Gastrocnemius medialis (tissue), 4 donors: ENCODE data around the gene ITGAL. TPM values are rescaled to one million over a fixed set of nuclear protein-coding genes. Genes with fewer than 3 reads are reported as not detected.

Experiments used
- ATAC-seq, 2 donors: fragments of 150-250 bp; one replicate each; pipeline ENCODE4 v1.9.1; 2016
- DNase-seq, 2 donors: peaks; one replicate each; pipeline ENCODE4 v3.0.0-alpha.2; 2019
- H3K27ac ChIP-seq, 4 donors: fragments of 200-600 bp; sonication (generic); 1 replicate in 1 of 4; 2 replicates in 3 of 4; pipeline ENCODE4 v1.5.1; 2016 to 2018; ENCODE audit warnings: mild to moderate bottlenecking in 2 of 4, moderate library complexity in 1 of 4
- H3K27me3 ChIP-seq, 3 donors: fragments of 200-600 bp; sonication (generic) in 2 of 3; 1 replicate in 1 of 3; 2 replicates in 2 of 3; pipeline versions ENCODE4 v1.5.1 to v1.6.0; 2016 to 2019; ENCODE audit warnings: mild to moderate bottlenecking in 1 of 3, moderate library complexity in 1 of 3
- H3K36me3 ChIP-seq, 2 donors: fragments of 200-600 bp; sonication (generic) in 1 of 2; one replicate each; pipeline ENCODE4 v1.5.1; 2017 to 2018
- H3K4me1 ChIP-seq, 2 donors: fragments of 200-600 bp; sonication (generic) in 1 of 2; one replicate each; pipeline ENCODE4 v1.5.1; 2016 to 2017; ENCODE audit warnings: mild to moderate bottlenecking in 2 of 2
- H3K4me3 ChIP-seq, 4 donors: fragments of 200-600 bp; sonication (generic) in 3 of 4; 1 replicate in 1 of 4; 2 replicates in 3 of 4; pipeline ENCODE4 v1.5.1; 2016 to 2019; ENCODE audit warnings: mild to moderate bottlenecking in 2 of 4
- H3K9me3 ChIP-seq, 3 donors: fragments of 200-600 bp; sonication (generic) in 2 of 3; 1 replicate in 1 of 3; 2 replicates in 2 of 3; pipeline ENCODE4 v1.5.1; 2016 to 2019
- CTCF ChIP-seq, 5 experiments: fragments of 450-650 bp in 3 of 5; fragments of 200-600 bp in 2 of 5; sonication (generic) in 2 of 5; IDR thresholded peaks in 4 of 5; conservative IDR thresholded peaks in 1 of 5; 1 replicate in 4 of 5; 2 replicates in 1 of 5; pipeline ENCODE4 v1.5.1; 2016 to 2019; ENCODE audit warnings: antibody characterized with exemption in 5 of 5, mild to moderate bottlenecking in 3 of 5, moderate library complexity in 3 of 5
- POLR2A ChIP-seq, 2 donors: fragments of 450-650 bp; IDR thresholded peaks; one replicate each; pipeline ENCODE4 v1.6.1; 2017; ENCODE audit warnings: antibody characterized with exemption in 2 of 2, mild to moderate bottlenecking in 2 of 2, moderate library complexity in 2 of 2
- in situ Hi-C, 4 donors: fragments of 200-750 bp; cut with MboI; loops; one replicate each; pipeline versions ENCODE4 v1.15.0 to v1.8.0; 2017; ENCODE audit warnings: low sequenced_read_pairs in 4 of 4
- intact Hi-C: fragments of 100-400 bp; cut with DNase I; formaldehyde crosslinking; loops from one replicate; pipeline ENCODE4 v1.15.1; 2023; ENCODE audit warnings: low total_unique reads
- total RNA-seq, 4 donors: library from RNA; depleted of rRNA; stranded (reverse); fragments of >200 nt; gene quantifications; one replicate each; pipeline versions ENCODE4 v1.1.0 to v1.2.3, GENCODE V29; 2016

Gene ITGAL
- total RNA-seq, 4 donors from 2014 or later: 0.16 to 1.9 (median 0.86) TPM; not detected in 1

GRCh38 chr16:30503403-30504296 lies 31.1 kb downstream of the ITGAL start:
- Histone ChIP-seq H3K27ac (no peak overlapping the region), H3K27me3 (no peaks in the 10 kb centered on the region), H3K36me3 (no peaks in the 10 kb centered on the region), H3K4me3 (no peak overlapping the region), H3K9me3 (no peaks in the 10 kb centered on the region), H3K4me1 (no peaks in the 10 kb centered on the region)
- intact Hi-C loops: no loop called here
- no peak for TF ChIP-seq CTCF (IDR thresholded peaks at IDR 0.05 in 4 of 5, conservative IDR thresholded peaks at IDR 0.05 in 1 of 5)
- TF ChIP-seq POLR2A (IDR thresholded peaks at IDR 0.05): no peak
- in situ Hi-C loops: no loop called here
- no peak for DNase-seq
- ATAC-seq: no peak

GRCh38 chr16:30509081-30509765 lies 36.7 kb downstream of the ITGAL start:
- no peak overlapping the region for H3K4me3 ChIP-seq
- H3K27ac ChIP-seq: no peak overlapping the region
- intact Hi-C loops: no loop called here
- no peak for ATAC-seq
- DNase-seq: no peak
- H3K36me3 ChIP-seq: no peaks in the 10 kb centered on the region
- TF ChIP-seq POLR2A (IDR thresholded peaks at IDR 0.05): no peak
- no peaks in the 10 kb centered on the region for H3K27me3 ChIP-seq
- no peaks in the 10 kb centered on the region for H3K4me1 ChIP-seq
- no peaks in the 10 kb centered on the region for H3K9me3 ChIP-seq
- in situ Hi-C loops: no loop called here

GRCh38 chr16:30510376-30510938 lies 37.9 kb downstream of the ITGAL start:
- Histone ChIP-seq H3K9me3 (no peaks in the 10 kb centered on the region), H3K4me1 (no peaks in the 10 kb centered on the region), H3K4me3 (no peak overlapping the region), H3K27me3 (no peaks in the 10 kb centered on the region), H3K36me3 (no peaks in the 10 kb centered on the region), H3K27ac (no peak overlapping the region)
- intact Hi-C loops (no loop called here), in situ Hi-C loops (loop anchor here in 1 of 4 donors (10.0 kb wide), 1 partner anchor 46 kb away; no protein-coding TSS in a partner anchor)
- no peak for ATAC-seq
- DNase-seq: no peak
- TF ChIP-seq CTCF (IDR thresholded peaks at IDR 0.05 in 4 of 5, conservative IDR thresholded peaks at IDR 0.05 in 1 of 5) (no peak), POLR2A (IDR thresholded peaks at IDR 0.05) (no peak)

GRCh38 chr16:30511509-30511908 lies 39.0 kb downstream of the ITGAL start:
- TF ChIP-seq CTCF (IDR thresholded peaks at IDR 0.05 in 4 of 5, conservative IDR thresholded peaks at IDR 0.05 in 1 of 5) (no peak), POLR2A (IDR thresholded peaks at IDR 0.05) (no peak)
- in situ Hi-C loops: loop anchor here in 1 of 4 donors (10.0 kb wide), 1 partner anchor 47 kb away; no protein-coding TSS in a partner anchor
- H3K36me3 ChIP-seq: no peaks in the 10 kb centered on the region

GRCh38 chr16:30515275-30515674 lies 42.7 kb downstream of the ITGAL start:
- Histone ChIP-seq H3K27ac (no peak overlapping the region), H3K9me3 (no peaks in the 10 kb centered on the region), H3K4me1 (no peaks in the 10 kb centered on the region), H3K36me3 (no peaks in the 10 kb centered on the region), H3K27me3 (no peaks in the 10 kb centered on the region), H3K4me3 (no peak overlapping the region)
- in situ Hi-C loops (loop anchor here in 1 of 4 donors (10.0 kb wide), 1 partner anchor 50 kb away; no protein-coding TSS in a partner anchor), intact Hi-C loops (no loop called here)
- DNase-seq: no peak
- no peak for TF ChIP-seq CTCF (IDR thresholded peaks at IDR 0.05 in 4 of 5, conservative IDR thresholded peaks at IDR 0.05 in 1 of 5)
- TF ChIP-seq POLR2A (IDR thresholded peaks at IDR 0.05): no peak
- ATAC-seq: no peak

More at GRCh38 chr16:30511509-30511908, 39.0 kb downstream of the ITGAL start:
- ATAC-seq (no peak), DNase-seq (no peak)
- H3K9me3 ChIP-seq: no peaks in the 10 kb centered on the region
- H3K27ac ChIP-seq: no peak overlapping the region
- no peak overlapping the region for H3K4me3 ChIP-seq
- no peaks in the 10 kb centered on the region for H3K4me1 ChIP-seq
- H3K27me3 ChIP-seq: no peaks in the 10 kb centered on the region
- intact Hi-C loops: no loop called here
